HepG2 (cell line): ENCODE results near the gene TRIM9. TPM values are rescaled to one million over a fixed set of nuclear protein-coding genes. Genes with fewer than 3 reads are reported as not detected.
A peak's percentile ranks its signal among the peaks of the same experiment; 100 is the strongest.

Source experiments
- GFI1 ChIP-seq: sonication (generic); formaldehyde crosslinking; IDR thresholded peaks from 2 replicates; pipeline ENCODE4 v1.5.0; 2020; ENCODE audit warnings: missing genetic modification reagents, mild to moderate bottlenecking, borderline replicate concordance
- IRF2 ChIP-seq: IDR thresholded peaks from 2 replicates; pipeline ENCODE4 v1.6.1; 2018; ENCODE audit warnings: missing genetic modification reagents, missing compliant biosample characterization
- JUNB ChIP-seq: sonication (generic); formaldehyde crosslinking; IDR thresholded peaks from 2 replicates; pipeline ENCODE4 v1.8.0; 2022; ENCODE audit warnings: missing genetic modification reagents, mild to moderate bottlenecking, borderline replicate concordance
- KMT2B ChIP-seq: IDR thresholded peaks from 2 replicates; pipeline ENCODE4 v1.6.1; 2016; ENCODE audit warnings: missing genetic modification reagents, missing compliant biosample characterization
- SAP130 ChIP-seq: IDR thresholded peaks from 2 replicates; pipeline ENCODE4 v1.6.1; 2016; ENCODE audit warnings: low read depth
- TCF7 ChIP-seq: sonication (generic); IDR thresholded peaks from 2 replicates; pipeline ENCODE4 v1.6.1; 2016; ENCODE audit warnings: antibody characterized with exemption, low read depth
- TFE3 ChIP-seq: IDR thresholded peaks from 2 replicates; pipeline ENCODE4 v1.6.1; 2016
- ZFP36L1 ChIP-seq: sonication (generic); formaldehyde crosslinking; IDR thresholded peaks from 2 replicates; pipeline ENCODE4 v1.8.0; 2022; ENCODE audit warnings: mild to moderate bottlenecking, missing genetic modification reagents, moderate library complexity
- ZKSCAN8 ChIP-seq: IDR thresholded peaks from 2 replicates; pipeline ENCODE4 v1.6.1; 2016; ENCODE audit warnings: borderline replicate concordance, missing genetic modification reagents, missing compliant biosample characterization
- ZNF142 ChIP-seq: sonication (generic); formaldehyde crosslinking; IDR thresholded peaks from 2 replicates; pipeline ENCODE4 v1.4.0; 2020; ENCODE audit warnings: missing genetic modification reagents
- ZNF614 ChIP-seq: IDR thresholded peaks from 2 replicates; pipeline ENCODE4 v1.6.1; 2018; ENCODE audit warnings: missing biosample characterization, missing genetic modification reagents, inconsistent platforms, borderline replicate concordance
- ZNF691 ChIP-seq: sonication (generic); formaldehyde crosslinking; IDR thresholded peaks from 2 replicates; pipeline ENCODE4 v1.4.0; 2020; ENCODE audit warnings: missing genetic modification reagents, low read depth, mild to moderate bottlenecking, borderline replicate concordance
- polyA plus RNA-seq, 8 experiments: library from polyadenylated mRNA; depleted of rRNA in 3 of 8; stranded (reverse) in 7 of 8; unstranded in 1 of 8; fragments of >200 nt; fragmentation: Illumina TruSeq in 4 of 8; extraction: Trizol in 4 of 8; gene quantifications; 2 replicates each; pipeline versions ENCODE4 v1.2.1 to v1.2.3, GENCODE V29; 2011 to 2016; ENCODE audit warnings: low read depth in 4 of 8, missing spikeins in 1 of 8, mixed read lengths in 1 of 8; ENCODE audit not compliant: insufficient read depth in 1 of 8
- total RNA-seq, 5 experiments: library from RNA; depleted of rRNA; stranded (reverse); fragments of >200 nt; fragmentation: Illumina TruSeq; extraction: Trizol; gene quantifications; 2 replicates each; pipeline ENCODE4 v1.2.3, GENCODE V29; 2016; ENCODE audit warnings: low read depth in 1 of 5
- TF ChIP-seq, protein P1 (sequence below), 2 experiments: sonication (generic) in 1 of 2; formaldehyde crosslinking in 1 of 2; IDR thresholded peaks; 2 replicates each; pipeline versions ENCODE4 v1.6.1 to v1.9.0; 2014 to 2022; ENCODE audit warnings: antibody characterized with exemption in 1 of 2, borderline replicate concordance in 1 of 2, inconsistent platforms in 1 of 2, low read depth in 1 of 2, missing genetic modification reagents in 1 of 2

TRIM9 gene
- total and polyA plus RNA-seq, 2 of the 13 experiments (the other 11 are each of a cell fraction or from before 2014, with no cell fraction given), result 0.04 to 0.07 TPM

DNA sequence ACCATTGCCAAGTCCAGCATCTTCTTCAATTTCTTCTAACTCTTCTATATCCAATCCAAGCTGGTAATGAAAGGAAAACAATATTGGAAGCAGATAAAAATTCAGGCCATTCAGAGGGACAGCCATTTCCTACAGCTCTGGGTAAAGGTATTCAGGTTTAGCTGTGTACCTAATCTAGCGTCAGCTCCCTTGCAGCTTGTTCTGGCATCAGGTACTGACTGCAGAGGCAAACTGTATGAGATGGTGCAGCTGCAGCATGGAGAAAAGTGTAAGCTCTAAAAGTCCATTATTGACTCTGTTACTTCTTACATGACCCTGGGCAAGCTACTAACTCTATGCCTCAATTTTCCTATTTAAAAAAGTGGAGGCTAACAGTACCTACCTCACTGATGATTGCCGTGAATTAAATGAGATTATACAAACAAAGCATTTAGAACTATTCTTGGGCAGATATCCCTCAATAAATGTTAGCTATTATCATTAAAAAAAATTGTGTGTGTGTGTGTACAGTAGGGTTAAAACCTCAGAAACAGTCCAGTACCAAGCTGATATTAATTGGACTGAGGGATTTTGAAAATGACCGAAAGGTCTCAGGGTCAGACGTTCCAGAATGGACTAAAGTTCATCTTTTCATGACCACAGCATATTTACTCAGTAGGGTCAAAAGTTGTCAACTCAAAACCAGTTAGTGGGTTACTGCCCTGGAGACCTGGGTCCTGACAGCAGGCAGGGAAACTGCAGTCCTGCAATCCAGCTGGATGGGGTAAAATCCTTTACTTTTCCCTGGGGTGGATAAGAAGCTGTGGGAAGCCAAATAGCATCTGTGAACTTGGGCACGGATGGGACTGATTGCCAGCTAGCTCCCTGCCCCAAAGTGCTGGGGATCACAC lies 159.5 kb downstream of the TRIM9 start (continued):
- TF ChIP-seq, protein P1, sequence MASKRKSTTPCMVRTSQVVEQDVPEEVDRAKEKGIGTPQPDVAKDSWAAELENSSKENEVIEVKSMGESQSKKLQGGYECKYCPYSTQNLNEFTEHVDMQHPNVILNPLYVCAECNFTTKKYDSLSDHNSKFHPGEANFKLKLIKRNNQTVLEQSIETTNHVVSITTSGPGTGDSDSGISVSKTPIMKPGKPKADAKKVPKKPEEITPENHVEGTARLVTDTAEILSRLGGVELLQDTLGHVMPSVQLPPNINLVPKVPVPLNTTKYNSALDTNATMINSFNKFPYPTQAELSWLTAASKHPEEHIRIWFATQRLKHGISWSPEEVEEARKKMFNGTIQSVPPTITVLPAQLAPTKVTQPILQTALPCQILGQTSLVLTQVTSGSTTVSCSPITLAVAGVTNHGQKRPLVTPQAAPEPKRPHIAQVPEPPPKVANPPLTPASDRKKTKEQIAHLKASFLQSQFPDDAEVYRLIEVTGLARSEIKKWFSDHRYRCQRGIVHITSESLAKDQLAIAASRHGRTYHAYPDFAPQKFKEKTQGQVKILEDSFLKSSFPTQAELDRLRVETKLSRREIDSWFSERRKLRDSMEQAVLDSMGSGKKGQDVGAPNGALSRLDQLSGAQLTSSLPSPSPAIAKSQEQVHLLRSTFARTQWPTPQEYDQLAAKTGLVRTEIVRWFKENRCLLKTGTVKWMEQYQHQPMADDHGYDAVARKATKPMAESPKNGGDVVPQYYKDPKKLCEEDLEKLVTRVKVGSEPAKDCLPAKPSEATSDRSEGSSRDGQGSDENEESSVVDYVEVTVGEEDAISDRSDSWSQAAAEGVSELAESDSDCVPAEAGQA (IDR thresholded peaks at IDR 0.05; ENCODE audit: low read depth), result no peak
- TF ChIP-seq, protein P1 (CRISPR knock-in tag; IDR thresholded peaks at IDR 0.05; ENCODE audit: borderline replicate concordance), result no peak
- no peak for TF ChIP-seq KMT2B
- peak; percentile 64; the same call in 1 of the 2 replicates for TF ChIP-seq TCF7
- peak; percentile 53; the same call in 1 of the 2 replicates for TF ChIP-seq ZNF614
- no peak for TF ChIP-seq JUNB (CRISPR knock-in tag)
- peak; percentile 66; the same call in 1 of the 2 replicates for TF ChIP-seq IRF2 (CRISPR knock-in tag)
- TF ChIP-seq SAP130, result peak; percentile 85
- TF ChIP-seq TFE3 (CRISPR knock-in tag), result no peak; the same call in 1 of the 2 replicates
- TF ChIP-seq ZFP36L1, result peak; percentile 48; the same call in 1 of the 2 replicates
- peak; percentile 57; the same call in 1 of the 2 replicates for TF ChIP-seq ZNF691
- TF ChIP-seq GFI1 (CRISPR knock-in tag), result peak; percentile 64; the same call in 1 of the 2 replicates
- TF ChIP-seq ZNF142 (CRISPR knock-in tag), result 0 out of 2 replicates have a peak, but pooled peaks have one; percentile 35
- TF ChIP-seq ZKSCAN8, result peak; percentile 45; the same call in 1 of the 2 replicates
